Measurements from ENCODE around the gene FGF1. TPM values are rescaled to one million over a fixed set of nuclear protein-coding genes. Genes with fewer than 3 reads are reported as not detected.
A peak's percentile ranks its signal among the peaks of the same experiment; 100 is the strongest.

Gene FGF1
- total RNA-seq, 4 donors from 2014 or later: 0.81 to 1.3 (median 1.2) TPM

DNA sequence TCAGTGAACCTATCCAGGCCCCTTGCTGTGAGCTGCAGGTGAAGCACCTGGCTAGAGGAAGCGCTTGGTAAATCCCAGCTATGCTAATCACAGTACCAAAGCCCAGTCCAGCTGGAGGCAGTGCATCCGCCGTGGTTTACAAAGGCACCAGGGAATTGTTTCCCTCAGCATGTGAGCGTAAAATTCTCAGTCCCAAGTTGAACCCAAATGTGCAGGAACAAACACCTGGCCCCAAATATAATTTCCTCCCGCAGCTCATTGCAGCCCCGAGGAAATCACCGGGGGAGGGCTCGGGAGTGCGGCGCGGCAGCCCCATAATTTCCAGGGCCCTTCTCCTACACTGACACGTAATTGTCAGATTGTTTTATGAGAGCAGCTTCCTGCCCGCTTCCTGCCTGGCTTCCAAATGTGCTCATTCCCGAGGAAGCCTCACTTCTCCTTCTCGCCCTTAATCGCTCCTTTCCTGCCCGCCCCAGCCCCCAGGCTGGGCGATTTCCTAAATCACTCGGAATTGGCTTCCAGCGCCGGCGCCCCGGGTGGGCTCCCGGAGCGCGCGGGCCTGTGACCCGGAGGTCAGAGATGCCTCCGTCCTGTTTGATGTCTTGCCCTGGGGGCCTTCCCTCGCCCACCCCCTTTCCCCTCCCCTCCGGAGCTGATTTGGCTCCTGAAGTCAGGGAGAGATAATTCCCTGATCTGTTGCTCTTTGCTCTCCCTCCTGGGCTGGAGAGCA, 134.4 kb downstream of the FGF1 start:
- Histone ChIP-seq H3K36me3 (no peaks in the 10 kb centered on the region), H3K27ac (peak overlapping the region in 1 of 3 donors; percentile 45), H3K4me1 (peaks cover 0 to 7% of the 10 kb centered on the region in 2 donors), H3K27me3 (no peaks in the 10 kb centered on the region), H3K4me3 (replicated peaks in 1 of 3) (no peak overlapping the region), H3K9me3 (no peaks in the 10 kb centered on the region)
- no peak for DNase-seq
- no peak for TF ChIP-seq POLR2A (IDR thresholded peaks at IDR 0.05)
- TF ChIP-seq, protein P1, sequence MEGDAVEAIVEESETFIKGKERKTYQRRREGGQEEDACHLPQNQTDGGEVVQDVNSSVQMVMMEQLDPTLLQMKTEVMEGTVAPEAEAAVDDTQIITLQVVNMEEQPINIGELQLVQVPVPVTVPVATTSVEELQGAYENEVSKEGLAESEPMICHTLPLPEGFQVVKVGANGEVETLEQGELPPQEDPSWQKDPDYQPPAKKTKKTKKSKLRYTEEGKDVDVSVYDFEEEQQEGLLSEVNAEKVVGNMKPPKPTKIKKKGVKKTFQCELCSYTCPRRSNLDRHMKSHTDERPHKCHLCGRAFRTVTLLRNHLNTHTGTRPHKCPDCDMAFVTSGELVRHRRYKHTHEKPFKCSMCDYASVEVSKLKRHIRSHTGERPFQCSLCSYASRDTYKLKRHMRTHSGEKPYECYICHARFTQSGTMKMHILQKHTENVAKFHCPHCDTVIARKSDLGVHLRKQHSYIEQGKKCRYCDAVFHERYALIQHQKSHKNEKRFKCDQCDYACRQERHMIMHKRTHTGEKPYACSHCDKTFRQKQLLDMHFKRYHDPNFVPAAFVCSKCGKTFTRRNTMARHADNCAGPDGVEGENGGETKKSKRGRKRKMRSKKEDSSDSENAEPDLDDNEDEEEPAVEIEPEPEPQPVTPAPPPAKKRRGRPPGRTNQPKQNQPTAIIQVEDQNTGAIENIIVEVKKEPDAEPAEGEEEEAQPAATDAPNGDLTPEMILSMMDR (IDR thresholded peaks at IDR 0.05): no peak
- intact Hi-C loops (cut with DNase I): loop anchor here (5.0 kb wide), 2 partner anchors 399 to 559 kb away; no protein-coding TSS in a partner anchor
- 42 to 59% methylated on average over 28 to 31 of the region's 31 CpGs for whole genome bisulfite sequencing, 2 donors

DNA sequence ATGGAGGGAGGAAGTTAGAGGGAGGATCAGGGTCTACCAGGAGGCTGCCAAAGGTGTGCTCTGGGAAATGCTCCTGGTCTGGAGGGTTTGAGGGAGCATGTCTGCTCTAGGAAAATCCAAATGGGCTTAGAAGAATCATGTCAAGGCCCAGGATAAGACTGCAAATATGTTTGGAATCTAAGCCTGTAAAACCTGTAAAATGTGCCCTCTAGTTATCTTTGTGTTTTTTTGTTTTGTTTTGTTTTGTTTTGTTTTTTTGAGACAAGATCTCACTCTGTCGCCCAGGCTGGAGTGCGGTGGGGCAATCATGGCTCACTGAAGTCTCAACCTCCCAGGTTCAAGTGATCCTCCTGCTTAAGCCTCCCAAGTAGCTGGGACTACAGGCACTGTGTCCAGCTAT, 135.4 kb downstream of the FGF1 start:
- Histone ChIP-seq H3K9me3 (no peaks in the 10 kb centered on the region), H3K36me3 (no peaks in the 10 kb centered on the region), H3K4me1 (peaks cover 0 to 7% of the 10 kb centered on the region in 2 donors), H3K27me3 (no peaks in the 10 kb centered on the region), H3K27ac (no peak overlapping the region), H3K4me3 (replicated peaks in 1 of 3) (no peak overlapping the region)
- no peak for DNase-seq
- WGBS, 2 donors: 88 to 91% methylated on average over 2 of the region's 2 CpGs
- TF ChIP-seq, protein P1 (IDR thresholded peaks at IDR 0.05): no peak
- TF ChIP-seq POLR2A (IDR thresholded peaks at IDR 0.05): no peak
- intact Hi-C loops (cut with DNase I): loop anchor here (5.0 kb wide), 2 partner anchors 398 to 558 kb away; no protein-coding TSS in a partner anchor

- intact Hi-C loops (cut with DNase I): loop anchor here (5.0 to 10.0 kb wide), 4 partner anchors 105 to 558 kb away; no protein-coding TSS in a partner anchor
- Histone ChIP-seq H3K9me3 (no peaks in the 10 kb centered on the region), H3K27me3 (no peaks in the 10 kb centered on the region), H3K36me3 (no peaks in the 10 kb centered on the region), H3K4me3 (replicated peaks in 1 of 3) (no peak overlapping the region), H3K27ac (no peak overlapping the region), H3K4me1 (peaks cover 0 to 13% of the 10 kb centered on the region in 2 donors)
- WGBS, 2 donors: 73 to 82% methylated on average over 2 of the region's 2 CpGs
- TF ChIP-seq, protein P1 (IDR thresholded peaks at IDR 0.05): no peak
- TF ChIP-seq POLR2A (IDR thresholded peaks at IDR 0.05): no peak
- DNase-seq: no peak
Measured at GRCh38 chr5:142549834-142550233, 136.1 kb downstream of the FGF1 start.

GRCh38 chr5:142548739-142549275, 137.1 kb downstream of the FGF1 start:
- peaks cover 0 to 13% of the 10 kb centered on the region in 2 donors for H3K4me1 ChIP-seq
- no peaks in the 10 kb centered on the region for H3K9me3 ChIP-seq
- 20 to 26% methylated on average over 5 of the region's 5 CpGs for WGBS, 2 donors
- peak; percentile 57 to 65 for DNase-seq
- no peaks in the 10 kb centered on the region for H3K36me3 ChIP-seq
- H3K27me3 ChIP-seq: no peaks in the 10 kb centered on the region
- TF ChIP-seq POLR2A (IDR thresholded peaks at IDR 0.05): no peak
- TF ChIP-seq, protein P1 (IDR thresholded peaks at IDR 0.05): peak; percentile 40 to 90 (median 72)
- no peak overlapping the region for H3K4me3 ChIP-seq (replicated peaks in 1 of 3)
- intact Hi-C loops (cut with DNase I): loop anchor here (5.0 to 10.0 kb wide), 2 partner anchors 104 to 232 kb away; no protein-coding TSS in a partner anchor
- H3K27ac ChIP-seq: no peak overlapping the region
